HCT116 (cell line): ENCODE measurements around the gene PLCB1. TPM values are rescaled to one million over a fixed set of nuclear protein-coding genes. Genes with fewer than 3 reads are reported as not detected.
"Not testable (repeated sequence)": the region's sequence is repeated elsewhere in the genome, so short reads cannot be mapped to it uniquely, and the experiment has no call there.

ENCODE experiments used
- ATAC-seq: fragments of 200-7000 bp; cut with Tn5 transposase; 2 replicates; pipeline ENCODE4 v1.9.1; 2020; ENCODE audit warnings: mild to moderate bottlenecking, moderate library complexity
- BruUV-seq: library from RNA; stranded (reverse); fragments of 400-500 nt; replicated peaks from 2 replicates; lab custom pipeline; 2021; lab: Mats Ljungman, UMichigan
- CTCF ChIA-PET: fragments of 300-600 bp; sonication (Branson Sonifier 250); formaldehyde crosslinking; loops from one replicate; lab custom pipeline; 2021; ENCODE audit warnings: antibody characterized with exemption; lab: Charles Lee
- POLR2A ChIA-PET: fragments of 300-600, 350-600 bp; sonication (Branson Sonifier 250); formaldehyde crosslinking; loops from one replicate; lab custom pipeline; 2021; ENCODE audit warnings: antibody characterized with exemption; lab: Charles Lee
- RAD21 ChIA-PET, 2 experiments: fragments of 300-600 bp; sonication (Branson Sonifier 250); formaldehyde crosslinking; loops; one replicate each; lab custom pipeline; 2023; ENCODE audit warnings: low total read pairs in 2 of 2; ENCODE audit not compliant: uncharacterized antibody in 2 of 2, unreplicated experiment in 2 of 2, low non-redundant PET in 1 of 2; lab: Charles Lee
- DNase-seq: peaks from one replicate; pipeline ENCODE4 v3.0.0-alpha.2; 2010; ENCODE audit warnings: low read depth, low spot score
- H2AFZ ChIP-seq: fragments of 200-600 bp; shearing (Covaris generic), sonication (generic); 2 replicates; pipeline ENCODE4 v1.6.1; 2017; ENCODE audit warnings: low read depth, mixed run types, mixed read lengths, antibody characterized with exemption, low read length; ENCODE audit not compliant: poor library complexity, severe bottlenecking
- H3K27ac ChIP-seq: 2 replicates; pipeline ENCODE4 v1.5.1; 2012; ENCODE audit warnings: low read depth, low read length
- H3K27me3 ChIP-seq: fragments of 200-600 bp; sonication (generic); 2 replicates; pipeline ENCODE4 v1.6.1; 2016; ENCODE audit warnings: mixed run types, low read length, mixed read lengths; ENCODE audit not compliant: insufficient read depth
- H3K36me3 ChIP-seq, 2 experiments: fragments of 200-500 bp in 1 of 2; fragments of 200-600 bp in 1 of 2; sonication (Bioruptor generic) in 1 of 2; sonication (generic) in 1 of 2; 2 replicates each; pipeline versions ENCODE4 v1.5.1 to v1.6.1; 2014 to 2016; ENCODE audit warnings: low read length in 2 of 2, inconsistent platforms in 1 of 2, mixed read lengths in 1 of 2, mixed run types in 1 of 2; ENCODE audit not compliant: insufficient read depth in 2 of 2, control insufficient read depth in 1 of 2
- H3K4me1 ChIP-seq, 2 experiments: fragments of 200-600 bp in 1 of 2; sonication (generic) in 1 of 2; 2 replicates each; pipeline versions ENCODE4 v1.5.1 to v1.6.1; 2012 to 2017; ENCODE audit warnings: low read length in 2 of 2, inconsistent platforms in 1 of 2, mild to moderate bottlenecking in 1 of 2, mixed read lengths in 1 of 2, mixed run types in 1 of 2, moderate library complexity in 1 of 2; ENCODE audit not compliant: insufficient read depth in 2 of 2, control insufficient read depth in 1 of 2
- H3K4me2 ChIP-seq: fragments of 200-600 bp; sonication (generic); 2 replicates; pipeline ENCODE4 v1.6.1; 2017; ENCODE audit warnings: mixed run types, low read length, mixed read lengths
- H3K4me3 ChIP-seq, 2 experiments: fragments of 200-600 bp in 1 of 2; sonication (generic) in 1 of 2; replicated peaks in 1 of 2; 2 replicates each; pipeline ENCODE4 v1.5.1; 2011 to 2016; ENCODE audit warnings: low read length in 2 of 2, control low read depth in 1 of 2, low read depth in 1 of 2, mild to moderate bottlenecking in 1 of 2, mixed read lengths in 1 of 2, mixed run types in 1 of 2
- H3K79me2 ChIP-seq: fragments of 200-600 bp; sonication (generic); 2 replicates; pipeline ENCODE4 v1.6.1; 2017; ENCODE audit warnings: mild to moderate bottlenecking, mixed run types, low read length, moderate library complexity, mixed read lengths; ENCODE audit not compliant: insufficient read depth
- H3K9ac ChIP-seq: fragments of 200-600 bp; sonication (generic); 2 replicates; pipeline ENCODE4 v1.6.1; 2016; ENCODE audit warnings: low read length, mixed read lengths
- H3K9me2 ChIP-seq: fragments of 200-600 bp; sonication (generic), shearing (Covaris generic); 2 replicates; pipeline ENCODE4 v1.6.1; 2017; ENCODE audit warnings: mixed run types, mild to moderate bottlenecking, moderate library complexity; ENCODE audit not compliant: insufficient read depth
- H3K9me3 ChIP-seq, 2 experiments: fragments of 200-500 bp in 1 of 2; fragments of 200-600 bp in 1 of 2; sonication (Bioruptor generic) in 1 of 2; sonication (generic) in 1 of 2; 2 replicates each; pipeline ENCODE4 v1.6.1; 2014 to 2017; ENCODE audit warnings: low read length in 2 of 2, mixed read lengths in 2 of 2, inconsistent platforms in 1 of 2, low read depth in 1 of 2, mild to moderate bottlenecking in 1 of 2, mixed run types in 1 of 2, moderate library complexity in 1 of 2; ENCODE audit not compliant: control insufficient read depth in 1 of 2, insufficient read depth in 1 of 2
- H4K20me1 ChIP-seq: fragments of 200-600 bp; sonication (generic), shearing (Covaris generic); 2 replicates; pipeline ENCODE4 v1.6.1; 2017; ENCODE audit warnings: mixed run types, mild to moderate bottlenecking, moderate library complexity; ENCODE audit not compliant: insufficient read depth
- EGR1 ChIP-seq: IDR thresholded peaks from 2 replicates; pipeline ENCODE4 v1.6.1; 2012; ENCODE audit warnings: low read depth
- EZH2 ChIP-seq: fragments of 200-600 bp; sonication (generic); IDR thresholded peaks from 2 replicates; pipeline ENCODE4 v1.6.1; 2017; ENCODE audit warnings: antibody characterized with exemption, mixed run types
- FOSL1 ChIP-seq: IDR thresholded peaks from 2 replicates; pipeline ENCODE4 v1.6.1; 2012; ENCODE audit warnings: low read depth
- SP1 ChIP-seq: IDR thresholded peaks from 2 replicates; pipeline ENCODE4 v1.6.1; 2012; ENCODE audit warnings: low read depth
- YY1 ChIP-seq: IDR thresholded peaks from 2 replicates; pipeline ENCODE4 v1.6.1; 2011; ENCODE audit warnings: low read length, low read depth, moderate library complexity, mild to moderate bottlenecking; ENCODE audit not compliant: insufficient replicate concordance; ENCODE audit errors: extremely low read depth
- intact Hi-C: fragments of 100-400 bp; cut with micrococcal nuclease; formaldehyde crosslinking; loops from 2 replicates; pipeline ENCODE4 v1.10.0; 2022
- total RNA-seq: library from RNA; stranded (reverse); gene quantifications from one replicate; pipeline ENCODE4 v1.2.1, GENCODE V29; 2021; ENCODE audit not compliant: unreplicated experiment

Gene PLCB1
- total RNA-seq, 1 experiment from 2014 or later: 15.8 TPM

GRCh38 chr20:8104252-8104651 lies 27.8 kb upstream of the PLCB1 start:
- no peak for ATAC-seq
- CTCF ChIA-PET: no interaction called here
- H3K9me3 ChIP-seq: peaks cover 6 to 10% of the 10 kb centered on the region in 2 experiments; a peak in 2 of 4 replicates

GRCh38 chr20:8114612-8115011 lies 17.5 kb upstream of the PLCB1 start:
- H3K9me3 ChIP-seq, H3K79me2 ChIP-seq, H3K9me2 ChIP-seq, intact Hi-C loops, H3K27me3 ChIP-seq, DNase-seq, H4K20me1 ChIP-seq, H3K36me3 ChIP-seq, RAD21 ChIA-PET, H3K4me1 ChIP-seq, CTCF ChIA-PET: not testable (repeated sequence)
- H3K4me3 ChIP-seq: peak overlapping the region; percentile 46 to 58
- POLR2A ChIA-PET: interaction anchor here (1.2 kb wide), 1 partner anchor 13 kb away, joined by 3 read pairs; no protein-coding TSS in a partner anchor
- peak overlapping the region; percentile 78 for H2AFZ ChIP-seq
- peak overlapping the region; percentile 80 for H3K4me2 ChIP-seq
- H3K27ac ChIP-seq: peak overlapping the region; percentile 67
- peak overlapping the region; percentile 46 for H3K9ac ChIP-seq
- TF ChIP-seq YY1: peak; percentile 33
- peak; percentile 44 for ATAC-seq
- BruUV-seq: TSS peak; percentile 72

More at GRCh38 chr20:8104252-8104651, 27.8 kb upstream of the PLCB1 start:
- Histone ChIP-seq H3K4me2 (no peak overlapping the region), H2AFZ (no peak overlapping the region), H3K4me3 (no peak overlapping the region), H3K36me3 (no peaks in the 10 kb centered on the region), H3K9me2 (no peaks in the 10 kb centered on the region), H4K20me1 (no peaks in the 10 kb centered on the region), H3K9ac (no peak overlapping the region), H3K27me3 (no peaks in the 10 kb centered on the region), H3K4me1 (no peaks in the 10 kb centered on the region), H3K27ac (no peak overlapping the region), H3K79me2 (no peaks in the 10 kb centered on the region)
- POLR2A ChIA-PET: no interaction called here
- intact Hi-C loops: no loop called here
- no peak for DNase-seq
- TF ChIP-seq FOSL1 (no peak), SP1 (no peak), YY1 (no peak), EZH2 (no peak), EGR1 (no peak)
- no TSS peak for BruUV-seq
- RAD21 ChIA-PET: no interaction called here
